HG03095 (cell line): ENCODE results near the gene TREML1.
"Not testable (repeated sequence)": the region's sequence is repeated elsewhere in the genome, so short reads cannot be mapped to it uniquely, and the experiment has no call there.

Source experiments
- ATAC-seq: cut with Tn5 transposase; IDR thresholded peaks from one replicate; pipeline ENCODE4 v1.9.1; 2021; ENCODE audit warnings: moderate library complexity; ENCODE audit not compliant: unreplicated experiment

Gene TREML1

GRCh38 chr6:41153992-41154625 is at the start of gene TREML1:
TSS of gene TREML1 (minus strand) at chr6:41154347. CDS start at chr6:41154288, 59 bp downstream.
- no peak for ATAC-seq

- no peak for ATAC-seq
These were observed 47.6 kb upstream of the TREML1 start for GRCh38 chr6:41201764-41202173.

GRCh38 chr6:41200901-41201763 is 47.0 kb upstream of the TREML1 start, which contains the start of gene TREML2:
TSS of gene TREML2 (minus strand) at chr6:41201149. CDS start at chr6:41201008, 141 bp downstream.
- ATAC-seq: no peak

- ATAC-seq: no peak
These were observed 46.3 kb upstream of the TREML1 start for GRCh38 chr6:41200296-41200900.

GRCh38 chr6:41199552-41200246 is 45.6 kb upstream of the TREML1 start:
- ATAC-seq: peak; percentile 57

- no peak for ATAC-seq
These were observed 43.1 kb upstream of the TREML1 start for GRCh38 chr6:41197234-41197633.

- no peak for ATAC-seq
These were observed 40.2 kb upstream of the TREML1 start for GRCh38 chr6:41194386-41194785.

GRCh38 chr6:41193884-41194283 is 39.7 kb upstream of the TREML1 start:
- ATAC-seq: no peak

- no peak for ATAC-seq
These were observed 39.1 kb upstream of the TREML1 start for GRCh38 chr6:41193171-41193734.

- no peak for ATAC-seq
These were observed 37.4 kb upstream of the TREML1 start for GRCh38 chr6:41191569-41191968.

- no peak for ATAC-seq
These were observed 36.6 kb upstream of the TREML1 start for GRCh38 chr6:41190791-41191190.

GRCh38 chr6:41189967-41190366 is 35.8 kb upstream of the TREML1 start:
- ATAC-seq: no peak

- not testable (repeated sequence) for ATAC-seq
These were observed 34.9 kb upstream of the TREML1 start for GRCh38 chr6:41189046-41189445.

- no peak for ATAC-seq
These were observed 34.1 kb upstream of the TREML1 start for GRCh38 chr6:41187924-41188886.

GRCh38 chr6:41186031-41186562 is 31.9 kb upstream of the TREML1 start:
- no peak for ATAC-seq

GRCh38 chr6:41184761-41185160 is 30.6 kb upstream of the TREML1 start:
- ATAC-seq: no peak

GRCh38 chr6:41182069-41183034 is 28.2 kb upstream of the TREML1 start:
- ATAC-seq: peak; percentile 57

GRCh38 chr6:41181566-41181965 is 27.4 kb upstream of the TREML1 start:
- no peak for ATAC-seq
